GM19023 (cell line): Measurements from ENCODE around the gene SCAF11.
"Not testable (repeated sequence)": the region's sequence is repeated elsewhere in the genome, so short reads cannot be mapped to it uniquely, and the experiment has no call there.

Experiments
- ATAC-seq: cut with Tn5 transposase; IDR thresholded peaks from one replicate; pipeline ENCODE4 v1.9.1; 2021; ENCODE audit warnings: mild to moderate bottlenecking, moderate library complexity; ENCODE audit not compliant: unreplicated experiment

The SCAF11 gene, protein sequence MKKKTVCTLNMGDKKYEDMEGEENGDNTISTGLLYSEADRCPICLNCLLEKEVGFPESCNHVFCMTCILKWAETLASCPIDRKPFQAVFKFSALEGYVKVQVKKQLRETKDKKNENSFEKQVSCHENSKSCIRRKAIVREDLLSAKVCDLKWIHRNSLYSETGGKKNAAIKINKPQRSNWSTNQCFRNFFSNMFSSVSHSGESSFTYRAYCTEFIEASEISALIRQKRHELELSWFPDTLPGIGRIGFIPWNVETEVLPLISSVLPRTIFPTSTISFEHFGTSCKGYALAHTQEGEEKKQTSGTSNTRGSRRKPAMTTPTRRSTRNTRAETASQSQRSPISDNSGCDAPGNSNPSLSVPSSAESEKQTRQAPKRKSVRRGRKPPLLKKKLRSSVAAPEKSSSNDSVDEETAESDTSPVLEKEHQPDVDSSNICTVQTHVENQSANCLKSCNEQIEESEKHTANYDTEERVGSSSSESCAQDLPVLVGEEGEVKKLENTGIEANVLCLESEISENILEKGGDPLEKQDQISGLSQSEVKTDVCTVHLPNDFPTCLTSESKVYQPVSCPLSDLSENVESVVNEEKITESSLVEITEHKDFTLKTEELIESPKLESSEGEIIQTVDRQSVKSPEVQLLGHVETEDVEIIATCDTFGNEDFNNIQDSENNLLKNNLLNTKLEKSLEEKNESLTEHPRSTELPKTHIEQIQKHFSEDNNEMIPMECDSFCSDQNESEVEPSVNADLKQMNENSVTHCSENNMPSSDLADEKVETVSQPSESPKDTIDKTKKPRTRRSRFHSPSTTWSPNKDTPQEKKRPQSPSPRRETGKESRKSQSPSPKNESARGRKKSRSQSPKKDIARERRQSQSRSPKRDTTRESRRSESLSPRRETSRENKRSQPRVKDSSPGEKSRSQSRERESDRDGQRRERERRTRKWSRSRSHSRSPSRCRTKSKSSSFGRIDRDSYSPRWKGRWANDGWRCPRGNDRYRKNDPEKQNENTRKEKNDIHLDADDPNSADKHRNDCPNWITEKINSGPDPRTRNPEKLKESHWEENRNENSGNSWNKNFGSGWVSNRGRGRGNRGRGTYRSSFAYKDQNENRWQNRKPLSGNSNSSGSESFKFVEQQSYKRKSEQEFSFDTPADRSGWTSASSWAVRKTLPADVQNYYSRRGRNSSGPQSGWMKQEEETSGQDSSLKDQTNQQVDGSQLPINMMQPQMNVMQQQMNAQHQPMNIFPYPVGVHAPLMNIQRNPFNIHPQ (N-terminal part only)

GRCh38 chr12:45990468-45991283 lies at the start of gene SCAF11:
TSS of gene SCAF11 (minus strand) at chr12:45990574. CDS start at chr12:45964167, 26,407 bp downstream.
- peak; percentile 70 for ATAC-seq

DNA sequence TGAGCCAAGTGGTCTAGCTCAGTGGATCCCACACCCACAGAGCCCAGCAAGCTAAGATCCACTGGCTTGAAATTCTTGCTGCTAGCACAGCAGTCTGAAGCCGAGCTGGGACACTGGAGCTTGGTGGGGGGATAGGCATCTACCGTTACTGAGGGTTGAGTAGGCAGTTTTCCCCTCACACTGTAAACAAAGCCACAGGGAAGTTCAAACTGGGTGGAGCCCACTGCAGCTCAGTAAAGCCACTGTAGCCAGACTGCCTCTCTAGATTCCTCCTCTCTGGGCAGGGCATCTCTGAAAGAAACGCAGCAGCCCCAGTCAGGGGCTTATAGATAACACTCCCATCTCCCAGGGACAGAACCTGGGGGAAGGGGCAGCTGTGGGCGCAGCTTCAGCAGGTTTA lies 46.7 kb upstream of the SCAF11 start:
- ATAC-seq, result not testable (repeated sequence)

DNA sequence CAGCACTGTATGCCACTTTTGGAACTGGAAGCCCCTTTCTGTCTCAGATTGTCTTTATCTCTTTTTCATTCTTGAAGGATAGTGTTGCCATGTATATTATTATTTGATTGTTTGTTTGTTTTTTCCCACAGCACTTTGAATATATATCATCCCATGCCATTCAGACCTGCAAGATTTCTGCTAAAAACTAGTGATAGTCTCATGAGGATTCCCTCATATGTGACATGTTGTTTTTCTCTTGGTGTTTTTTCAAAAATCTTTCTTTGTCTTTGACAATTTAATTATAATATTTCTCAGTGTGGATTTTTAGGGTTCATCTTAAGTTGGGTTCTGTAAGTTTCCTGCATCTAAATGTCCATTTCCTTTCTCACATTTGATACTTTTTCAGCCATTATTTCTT lies 36.8 kb upstream of the SCAF11 start:
- no peak for ATAC-seq

GRCh38 chr12:46024099-46024498 lies 33.7 kb upstream of the SCAF11 start:
- ATAC-seq, result no peak

DNA sequence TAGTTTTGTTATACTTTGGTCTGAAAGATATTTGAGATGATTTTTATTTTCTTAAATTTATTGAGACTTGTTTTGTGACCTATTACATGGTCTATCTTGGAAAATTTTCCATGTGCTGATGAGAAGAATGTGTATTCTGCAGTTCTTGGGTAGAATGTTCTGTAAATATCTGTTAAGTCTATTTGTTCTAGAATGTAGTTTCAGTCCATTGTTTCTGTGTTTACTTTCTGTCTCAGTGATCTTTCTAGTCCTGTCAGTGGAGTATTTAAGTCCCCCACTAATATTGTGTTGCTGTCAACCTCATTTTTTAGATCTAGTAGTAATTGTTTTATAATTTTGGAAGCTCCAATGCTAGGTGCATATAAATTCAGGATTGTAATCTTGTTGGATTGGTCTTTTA lies 30.4 kb upstream of the SCAF11 start:
- no peak for ATAC-seq

GRCh38 chr12:46018712-46019111 lies 28.3 kb upstream of the SCAF11 start:
- not testable (repeated sequence) for ATAC-seq

GRCh38 chr12:46017866-46018375 lies 27.5 kb upstream of the SCAF11 start:
- ATAC-seq, result not testable (repeated sequence)

DNA sequence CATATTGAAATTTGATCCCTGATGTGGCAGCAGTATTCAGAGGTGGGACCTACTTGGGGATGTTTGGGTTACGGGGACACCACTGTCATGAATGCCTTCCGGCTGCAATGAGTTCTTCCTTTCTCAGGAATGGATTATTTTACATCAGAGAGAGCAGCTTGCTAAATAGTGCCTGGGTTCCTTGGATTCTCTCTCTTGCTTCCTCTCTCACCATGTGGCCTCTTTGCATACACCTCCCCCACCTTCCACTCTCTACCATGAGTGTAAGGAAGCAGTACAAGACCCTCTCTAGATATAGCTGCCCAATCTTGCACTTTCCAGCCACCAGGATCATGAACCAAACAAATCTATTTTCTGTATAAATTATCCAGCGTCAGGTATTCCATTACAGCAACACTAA lies 15.4 kb upstream of the SCAF11 start:
- ATAC-seq, result no peak

DNA sequence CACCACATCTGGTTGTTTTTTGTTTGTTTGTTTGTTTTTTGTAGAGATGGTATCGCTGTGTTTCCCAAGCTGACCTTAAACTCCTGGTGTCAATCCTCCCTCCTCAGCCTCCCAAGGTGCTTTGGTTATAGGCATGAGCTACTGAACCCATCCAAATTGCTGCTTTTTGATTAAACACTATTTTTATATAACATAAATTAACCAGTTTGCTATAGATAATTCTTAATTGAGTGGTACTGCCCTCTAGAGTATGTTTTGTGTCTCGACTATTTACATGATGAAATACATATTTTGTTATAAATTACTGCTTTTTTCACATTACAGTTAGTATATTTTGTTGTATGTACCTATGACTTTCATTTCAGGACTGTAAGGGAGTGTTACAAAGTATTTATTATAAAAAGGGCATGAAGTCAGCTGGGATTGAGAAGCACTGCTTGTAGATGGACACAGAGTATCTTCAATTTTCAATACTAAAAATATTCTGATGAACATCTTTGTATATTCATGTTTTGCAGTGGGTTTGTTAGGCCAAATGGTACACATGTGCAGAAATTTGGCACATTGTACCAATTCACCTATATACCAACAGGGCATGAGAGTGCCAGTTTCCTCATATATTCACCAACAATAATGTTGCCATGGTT lies 14.9 kb upstream of the SCAF11 start:
- ATAC-seq, result no peak

GRCh38 chr12:46004715-46005114 lies 14.3 kb upstream of the SCAF11 start:
- ATAC-seq, result no peak

DNA sequence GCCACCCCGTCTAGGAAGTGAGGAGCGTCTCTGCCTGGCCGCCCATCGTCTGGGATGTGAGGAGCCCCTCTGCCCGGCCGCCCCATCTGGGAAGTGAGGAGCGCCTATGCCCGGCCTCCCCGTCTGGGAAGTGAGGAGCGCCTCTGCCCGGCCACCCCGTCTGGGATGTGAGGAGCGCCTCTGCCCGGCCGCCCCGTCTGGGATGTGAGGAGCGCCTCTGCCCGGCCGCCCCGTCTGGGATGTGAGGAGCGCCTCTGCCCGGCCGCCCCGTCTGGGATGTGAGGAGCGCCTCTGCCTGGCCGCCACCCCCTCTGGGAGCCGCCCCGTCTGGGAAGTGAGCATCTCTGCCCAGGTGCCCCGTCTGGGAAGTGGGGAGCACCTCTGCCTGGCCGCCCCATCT lies 9.7 kb upstream of the SCAF11 start:
- ATAC-seq, result not testable (repeated sequence)

DNA sequence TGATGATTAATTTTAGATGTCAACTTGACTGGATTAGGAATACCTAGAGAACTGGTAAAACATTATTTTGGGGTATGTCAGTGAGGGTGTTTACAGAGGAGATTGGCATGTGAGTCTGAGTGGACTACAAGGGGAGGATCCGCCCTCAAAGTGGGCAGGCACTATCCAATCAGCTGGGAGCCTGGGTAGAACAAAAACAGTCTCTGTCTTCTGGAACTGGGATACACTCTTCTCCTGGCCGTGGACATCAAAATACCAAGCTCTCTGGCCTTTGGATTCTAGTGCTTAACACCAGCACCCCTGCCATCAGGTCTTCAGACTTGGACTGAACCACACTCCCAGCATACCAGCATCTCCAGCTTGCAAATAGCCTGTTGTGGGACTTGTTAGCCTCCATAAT lies 4.4 kb upstream of the SCAF11 start:
- no peak for ATAC-seq

DNA sequence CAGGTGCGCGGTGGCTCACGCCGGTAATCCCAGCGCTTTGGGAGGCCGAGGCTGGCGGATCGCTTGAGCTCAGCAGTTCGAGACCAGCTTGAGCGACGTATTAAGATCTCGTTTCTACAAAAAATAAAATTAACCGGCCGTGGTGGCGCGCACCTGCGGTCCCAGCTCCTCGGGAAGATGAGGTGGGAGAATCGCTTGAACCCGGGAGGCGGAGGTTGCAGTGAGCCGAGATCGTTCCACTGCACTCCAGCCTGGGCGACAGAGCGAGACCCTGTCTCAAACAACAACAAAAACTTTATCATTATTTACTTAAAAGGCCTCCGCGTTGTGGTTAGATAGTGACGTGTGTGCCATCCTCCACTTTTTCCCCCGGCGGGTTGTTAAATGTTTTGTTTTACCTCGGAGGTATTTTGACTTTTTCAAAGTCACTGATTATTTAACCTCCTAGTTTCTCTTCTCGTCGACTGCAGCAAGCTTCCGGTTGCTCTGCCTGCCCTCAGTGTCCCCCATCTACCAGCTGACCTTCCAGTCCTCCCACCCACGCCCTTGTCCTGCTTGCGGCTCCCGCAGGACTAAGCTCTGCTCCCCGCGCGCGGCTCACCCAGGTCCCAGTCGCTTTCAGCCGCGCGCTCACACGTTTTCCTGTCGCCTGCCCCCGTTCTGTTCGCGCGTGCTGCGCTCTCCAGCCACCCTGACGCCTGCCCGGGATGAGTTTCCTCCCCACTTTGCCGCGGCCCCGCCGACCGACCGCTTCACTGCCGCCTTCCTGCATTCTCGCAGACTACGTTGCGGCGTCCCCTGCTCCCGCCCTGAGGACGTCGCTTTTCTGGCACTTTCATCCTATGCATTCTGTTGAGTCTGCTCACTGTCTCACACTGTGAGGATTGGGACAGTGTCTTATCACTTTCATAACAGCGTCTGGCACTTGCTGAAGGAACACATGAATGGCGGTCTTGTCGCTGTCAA lies 1.2 kb upstream of the SCAF11 start:
- ATAC-seq, result peak; percentile 19

GRCh38 chr12:45989721-45990467 lies 480 bp downstream of the SCAF11 start:
- ATAC-seq, result peak; percentile 32

- ATAC-seq, result no peak
Observed at GRCh38 chr12:45989287-45989686, 1.1 kb downstream of the SCAF11 start.

GRCh38 chr12:45988264-45988663 lies 2.1 kb downstream of the SCAF11 start:
- no peak for ATAC-seq

- no peak for ATAC-seq
Observed at GRCh38 chr12:45987340-45987727, 3.0 kb downstream of the SCAF11 start.
